Hypothalamus (tissue), 51 donors: Measurements from ENCODE around the gene ATP2A2.
A peak's percentile ranks its signal among the peaks of the same experiment; 100 is the strongest.
"Not testable (repeated sequence)": the region's sequence is repeated elsewhere in the genome, so short reads cannot be mapped to it uniquely, and the experiment has no call there.

Experiments used
- DNase-seq, 51 donors: peaks; one replicate each; lab custom pipeline; 2025; lab: John Stamatoyannopoulos, UW

The ATP2A2 gene

GRCh38 chr12:110339184-110339952, 58.3 kb downstream of the ATP2A2 start:
- DNase-seq: no peak

- not testable (repeated sequence) for DNase-seq
Observed at GRCh38 chr12:110340261-110340660, 59.2 kb downstream of the ATP2A2 start.

DNA sequence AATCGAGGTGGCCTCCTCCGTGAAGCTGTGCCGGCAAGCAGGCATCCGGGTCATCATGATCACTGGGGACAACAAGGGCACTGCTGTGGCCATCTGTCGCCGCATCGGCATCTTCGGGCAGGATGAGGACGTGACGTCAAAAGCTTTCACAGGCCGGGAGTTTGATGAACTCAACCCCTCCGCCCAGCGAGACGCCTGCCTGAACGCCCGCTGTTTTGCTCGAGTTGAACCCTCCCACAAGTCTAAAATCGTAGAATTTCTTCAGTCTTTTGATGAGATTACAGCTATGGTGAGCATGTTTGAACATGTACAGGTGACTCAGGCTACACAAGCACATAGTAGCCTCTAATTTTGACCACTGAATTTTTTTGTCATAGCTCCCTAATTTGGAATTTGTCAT, 59.7 kb downstream of the ATP2A2 start:
- no peak for DNase-seq

DNA sequence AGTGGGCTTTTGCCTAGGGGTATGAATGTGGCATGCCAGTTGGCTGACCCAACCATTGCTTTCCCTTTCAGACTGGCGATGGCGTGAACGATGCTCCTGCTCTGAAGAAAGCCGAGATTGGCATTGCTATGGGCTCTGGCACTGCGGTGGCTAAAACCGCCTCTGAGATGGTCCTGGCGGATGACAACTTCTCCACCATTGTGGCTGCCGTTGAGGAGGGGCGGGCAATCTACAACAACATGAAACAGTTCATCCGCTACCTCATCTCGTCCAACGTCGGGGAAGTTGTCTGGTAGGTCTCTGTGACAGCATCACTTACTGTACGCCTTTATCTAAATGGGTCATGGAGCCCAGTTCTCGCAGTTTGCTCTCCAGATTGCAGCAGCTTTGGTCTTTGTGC, 61.1 kb downstream of the ATP2A2 start:
- DNase-seq: no peak

GRCh38 chr12:110343114-110343513, 62.1 kb downstream of the ATP2A2 start:
- no peak for DNase-seq

GRCh38 chr12:110343736-110344555, 62.9 kb downstream of the ATP2A2 start:
- DNase-seq: no peak

GRCh38 chr12:110344657-110345056, 63.6 kb downstream of the ATP2A2 start:
- DNase-seq: no peak

- no peak for DNase-seq
Observed at GRCh38 chr12:110345176-110345661, 64.2 kb downstream of the ATP2A2 start.

GRCh38 chr12:110345963-110346362, 64.9 kb downstream of the ATP2A2 start:
- DNase-seq: no peak

DNA sequence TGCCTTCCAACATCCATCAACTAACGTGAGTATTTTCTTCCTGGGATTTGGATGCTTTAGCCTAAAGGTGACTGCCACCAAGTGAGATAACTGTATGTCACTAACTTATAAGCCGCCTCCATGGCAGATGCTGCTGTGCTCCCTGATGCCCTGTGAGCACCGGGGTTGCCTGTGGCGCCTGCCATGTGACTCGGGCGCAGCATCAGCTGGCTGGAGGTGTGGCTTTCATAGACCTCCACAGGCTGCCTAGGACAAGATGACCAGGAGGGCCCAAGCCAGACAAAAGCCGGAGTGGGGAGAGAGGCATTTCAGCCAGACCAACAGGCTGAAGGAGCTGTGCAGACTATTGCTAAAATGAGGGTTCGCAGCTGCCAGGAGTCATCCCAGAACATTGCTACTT, 66.7 kb downstream of the ATP2A2 start:
- no peak for DNase-seq

GRCh38 chr12:110348431-110349059, 67.5 kb downstream of the ATP2A2 start:
- DNase-seq: no peak

GRCh38 chr12:110349096-110349495, 68.0 kb downstream of the ATP2A2 start:
- no peak for DNase-seq

DNA sequence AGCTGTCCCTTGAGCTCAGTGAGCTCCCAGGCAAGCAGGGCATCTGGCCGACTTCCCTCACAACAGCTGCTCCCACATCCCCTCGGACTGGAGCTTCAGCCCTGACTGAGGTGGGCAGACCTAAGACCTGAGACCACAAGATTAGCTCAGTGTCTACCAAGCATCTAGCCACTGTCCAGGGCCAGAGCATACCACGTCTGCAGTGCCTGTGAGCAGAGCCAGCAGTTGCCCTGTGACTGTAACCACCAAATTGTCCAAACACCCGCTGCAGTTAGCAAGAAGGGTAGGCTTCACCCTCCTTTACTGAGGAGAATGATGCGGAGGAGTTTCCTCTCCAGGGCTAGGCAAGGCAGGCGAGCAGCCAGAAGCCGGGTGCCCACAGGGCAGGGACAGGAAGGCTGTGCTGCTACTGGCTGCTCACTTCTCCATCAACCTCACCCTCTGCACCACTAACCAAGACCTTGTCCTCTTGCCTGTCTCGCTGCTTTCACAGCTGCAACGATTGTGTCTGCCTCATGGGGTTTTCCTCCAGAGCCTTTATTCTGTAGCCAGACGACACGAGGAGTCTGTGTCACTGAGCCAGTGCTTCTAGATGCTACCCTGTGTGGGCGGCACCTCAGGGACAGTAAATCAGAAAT, 68.6 kb downstream of the ATP2A2 start:
- DNase-seq: peak in 1 of 51 donors; percentile 5

GRCh38 chr12:110351119-110351518, 70.1 kb downstream of the ATP2A2 start:
- DNase-seq: no peak

GRCh38 chr12:110352401-110352800, 71.4 kb downstream of the ATP2A2 start:
- no peak for DNase-seq

GRCh38 chr12:110353211-110353965, 72.3 kb downstream of the ATP2A2 start:
- DNase-seq: no peak

DNA sequence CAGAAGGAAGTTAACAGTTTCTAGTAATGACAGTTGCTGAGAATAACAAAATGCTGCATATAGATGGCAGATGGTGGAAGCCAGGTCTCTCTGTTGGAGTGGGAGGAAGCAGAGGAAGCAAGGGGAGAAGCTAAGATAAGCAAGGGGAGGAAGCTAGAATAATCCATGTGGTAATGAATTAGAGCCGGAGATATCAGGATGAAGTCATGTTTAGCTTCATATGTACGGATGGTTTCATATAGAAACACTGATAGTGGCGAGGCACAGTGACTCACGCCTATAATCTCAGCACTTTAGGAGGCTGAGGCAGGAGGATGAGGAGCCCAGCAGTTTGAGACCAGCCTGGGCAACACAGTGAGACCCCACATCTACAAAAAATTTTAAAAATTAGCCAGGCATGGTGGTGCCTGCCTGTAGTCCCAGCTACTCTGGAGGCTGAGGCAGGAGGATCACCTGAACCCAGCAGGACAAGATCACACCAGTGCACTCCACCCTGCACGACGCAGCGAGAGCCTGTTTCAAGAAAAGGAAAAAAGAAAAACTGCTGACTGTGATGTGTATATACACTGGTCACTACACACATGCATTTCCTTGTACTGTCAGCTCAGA, 73.2 kb downstream of the ATP2A2 start:
- no peak for DNase-seq

- DNase-seq: no peak
Observed at GRCh38 chr12:110355073-110355472, 74.0 kb downstream of the ATP2A2 start.

DNA sequence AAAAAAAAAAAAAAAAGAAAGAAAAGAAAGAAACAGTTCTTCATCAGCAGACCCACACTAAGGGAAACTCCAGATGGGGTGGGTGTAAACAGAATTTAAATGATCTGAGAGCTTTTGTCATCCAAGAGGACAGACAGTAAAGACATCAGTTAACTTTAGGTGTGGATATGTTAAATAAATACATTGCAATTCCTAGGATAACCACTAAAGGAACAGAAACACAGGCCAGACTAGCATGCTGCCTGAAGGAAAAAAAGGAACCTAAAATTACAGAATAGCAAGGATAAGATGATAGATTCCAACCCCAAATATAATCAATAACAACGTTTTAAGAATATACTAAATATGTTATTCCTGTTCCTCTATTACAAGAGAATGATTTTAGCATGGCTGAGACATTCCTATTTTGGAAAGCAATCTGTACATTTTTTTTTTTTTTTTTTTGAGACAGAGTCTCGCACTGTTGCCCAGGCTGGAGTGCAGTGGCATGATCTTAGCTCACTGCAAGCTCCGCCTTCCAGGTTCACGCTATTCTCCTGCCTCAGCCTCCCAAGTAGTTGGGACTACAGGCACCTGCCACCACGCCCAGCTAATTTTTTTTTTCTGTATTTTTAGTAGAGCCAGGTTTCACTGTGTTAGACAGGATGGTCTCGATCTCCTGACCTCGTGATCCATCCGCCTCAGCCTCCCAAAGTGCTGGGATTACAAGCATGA, 77.5 kb downstream of the ATP2A2 start:
- DNase-seq: not testable (repeated sequence)
